ENCODE data around the gene FAR2. TPM values are rescaled to one million over a fixed set of nuclear protein-coding genes. Genes with fewer than 3 reads are reported as not detected.

Gene FAR2
- total RNA-seq, 1 experiment from 2014 or later = 6.6 TPM

DNA sequence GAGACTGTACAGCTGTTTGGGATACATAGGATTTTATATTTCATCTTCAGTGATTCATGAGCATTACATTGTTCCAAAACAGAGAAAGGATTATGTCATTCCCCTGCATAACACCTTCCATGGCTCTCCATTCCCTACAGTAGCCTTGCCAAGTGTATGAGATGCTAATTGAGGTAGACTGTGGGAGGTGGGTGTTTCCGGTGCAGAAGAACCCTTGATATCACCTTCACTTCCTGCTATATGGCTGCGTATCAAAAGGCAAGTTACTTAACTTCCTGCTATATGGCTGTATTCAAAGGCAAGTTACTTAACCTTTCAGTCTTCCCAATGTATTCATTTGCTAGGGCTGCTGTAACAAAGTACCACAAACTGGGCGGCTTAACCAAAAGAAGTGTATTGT is 11.2 kb downstream of the FAR2 start:
- TF ChIP-seq, protein P1, sequence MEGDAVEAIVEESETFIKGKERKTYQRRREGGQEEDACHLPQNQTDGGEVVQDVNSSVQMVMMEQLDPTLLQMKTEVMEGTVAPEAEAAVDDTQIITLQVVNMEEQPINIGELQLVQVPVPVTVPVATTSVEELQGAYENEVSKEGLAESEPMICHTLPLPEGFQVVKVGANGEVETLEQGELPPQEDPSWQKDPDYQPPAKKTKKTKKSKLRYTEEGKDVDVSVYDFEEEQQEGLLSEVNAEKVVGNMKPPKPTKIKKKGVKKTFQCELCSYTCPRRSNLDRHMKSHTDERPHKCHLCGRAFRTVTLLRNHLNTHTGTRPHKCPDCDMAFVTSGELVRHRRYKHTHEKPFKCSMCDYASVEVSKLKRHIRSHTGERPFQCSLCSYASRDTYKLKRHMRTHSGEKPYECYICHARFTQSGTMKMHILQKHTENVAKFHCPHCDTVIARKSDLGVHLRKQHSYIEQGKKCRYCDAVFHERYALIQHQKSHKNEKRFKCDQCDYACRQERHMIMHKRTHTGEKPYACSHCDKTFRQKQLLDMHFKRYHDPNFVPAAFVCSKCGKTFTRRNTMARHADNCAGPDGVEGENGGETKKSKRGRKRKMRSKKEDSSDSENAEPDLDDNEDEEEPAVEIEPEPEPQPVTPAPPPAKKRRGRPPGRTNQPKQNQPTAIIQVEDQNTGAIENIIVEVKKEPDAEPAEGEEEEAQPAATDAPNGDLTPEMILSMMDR (IDR thresholded peaks at IDR 0.05; ENCODE audit: insufficient read depth in 1 of 2, low read depth in 1 of 2, low read length in 1 of 2, severe bottlenecking in 1 of 2, unreplicated experiment in 1 of 2) = no peak
- ChIA-PET POLR2A (no interaction called here), CTCF (no interaction called here)
- Mint-ChIP-seq H3K4me1 (ENCODE audit: low read depth, unreplicated experiment) (no peaks in the 10 kb centered on the region), H3K4me3 (ENCODE audit: unreplicated experiment) (no peak overlapping the region), H3K36me3 (ENCODE audit: insufficient read depth, unreplicated experiment) (no peaks in the 10 kb centered on the region), H3K9me3 (ENCODE audit: unreplicated experiment) (no peaks in the 10 kb centered on the region), H3K27ac (ENCODE audit: unreplicated experiment) (no peak overlapping the region), H3K27me3 (ENCODE audit: insufficient read depth, unreplicated experiment) (no peaks in the 10 kb centered on the region)
- no peaks in the 10 kb centered on the region; the same call in 1 of the 2 replicates for H3K27me3 ChIP-seq (replicated peaks; ENCODE audit: control insufficient read depth, insufficient read depth, low read length)
- H3K36me3 ChIP-seq (ENCODE audit: control insufficient read depth, insufficient read depth, low read length) = no peaks in the 10 kb centered on the region
- no TSS peak for BruUV-seq (replicated peaks)
- H3K9me3 ChIP-seq = no peaks in the 10 kb centered on the region
- intact Hi-C loops (cut with micrococcal nuclease; ENCODE audit: unreplicated experiment) = no loop called here
- no peak overlapping the region for H3K4me3 ChIP-seq (ENCODE audit: low read depth, low read length)
- DNase-seq = no peak
- peaks cover 11% of the 10 kb centered on the region for H3K4me1 ChIP-seq

DNA sequence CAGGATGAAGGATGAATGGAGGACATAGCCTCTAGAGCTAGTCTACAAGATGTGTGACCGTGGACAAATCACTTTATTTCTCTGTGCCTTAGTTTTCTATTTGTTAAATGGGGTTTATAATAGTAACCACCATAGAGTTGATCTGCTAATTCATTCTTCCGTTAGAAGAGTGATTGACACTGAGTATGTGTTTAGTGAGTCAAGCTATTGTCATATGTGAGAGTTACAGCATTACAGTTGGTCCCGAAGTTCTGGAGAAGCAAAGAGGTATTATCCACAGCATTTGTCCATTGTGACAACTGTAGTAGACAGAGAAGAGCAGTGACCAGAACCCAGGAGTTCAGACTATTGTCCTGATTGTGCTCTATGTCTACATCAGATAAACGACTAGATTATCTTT is 14.1 kb downstream of the FAR2 start:
- Mint-ChIP-seq H3K27me3 (ENCODE audit: insufficient read depth, unreplicated experiment) (no peaks in the 10 kb centered on the region), H3K36me3 (ENCODE audit: insufficient read depth, unreplicated experiment) (no peaks in the 10 kb centered on the region), H3K9me3 (ENCODE audit: unreplicated experiment) (no peaks in the 10 kb centered on the region), H3K4me1 (ENCODE audit: low read depth, unreplicated experiment) (peaks cover 6% of the 10 kb centered on the region), H3K27ac (ENCODE audit: unreplicated experiment) (no peak overlapping the region), H3K4me3 (ENCODE audit: unreplicated experiment) (no peak overlapping the region)
- no TSS peak for BruUV-seq (replicated peaks)
- no peaks in the 10 kb centered on the region for H3K27me3 ChIP-seq (replicated peaks; ENCODE audit: control insufficient read depth, insufficient read depth, low read length)
- H3K9me3 ChIP-seq = no peaks in the 10 kb centered on the region
- H3K4me3 ChIP-seq (ENCODE audit: low read depth, low read length) = no peak overlapping the region
- intact Hi-C loops (cut with micrococcal nuclease; ENCODE audit: unreplicated experiment) = no loop called here
- H3K4me1 ChIP-seq = peaks cover 24% of the 10 kb centered on the region
- TF ChIP-seq, protein P1 (IDR thresholded peaks at IDR 0.05; ENCODE audit: insufficient read depth in 1 of 2, low read depth in 1 of 2, low read length in 1 of 2, severe bottlenecking in 1 of 2, unreplicated experiment in 1 of 2) = no peak
- CTCF ChIA-PET = interaction anchor here (0.6 kb wide), 1 partner anchor 27 kb away, joined by 5 read pairs; no protein-coding TSS in a partner anchor
- no peaks in the 10 kb centered on the region for H3K36me3 ChIP-seq (ENCODE audit: control insufficient read depth, insufficient read depth, low read length)
- no peak for DNase-seq
- POLR2A ChIA-PET = no interaction called here

DNA sequence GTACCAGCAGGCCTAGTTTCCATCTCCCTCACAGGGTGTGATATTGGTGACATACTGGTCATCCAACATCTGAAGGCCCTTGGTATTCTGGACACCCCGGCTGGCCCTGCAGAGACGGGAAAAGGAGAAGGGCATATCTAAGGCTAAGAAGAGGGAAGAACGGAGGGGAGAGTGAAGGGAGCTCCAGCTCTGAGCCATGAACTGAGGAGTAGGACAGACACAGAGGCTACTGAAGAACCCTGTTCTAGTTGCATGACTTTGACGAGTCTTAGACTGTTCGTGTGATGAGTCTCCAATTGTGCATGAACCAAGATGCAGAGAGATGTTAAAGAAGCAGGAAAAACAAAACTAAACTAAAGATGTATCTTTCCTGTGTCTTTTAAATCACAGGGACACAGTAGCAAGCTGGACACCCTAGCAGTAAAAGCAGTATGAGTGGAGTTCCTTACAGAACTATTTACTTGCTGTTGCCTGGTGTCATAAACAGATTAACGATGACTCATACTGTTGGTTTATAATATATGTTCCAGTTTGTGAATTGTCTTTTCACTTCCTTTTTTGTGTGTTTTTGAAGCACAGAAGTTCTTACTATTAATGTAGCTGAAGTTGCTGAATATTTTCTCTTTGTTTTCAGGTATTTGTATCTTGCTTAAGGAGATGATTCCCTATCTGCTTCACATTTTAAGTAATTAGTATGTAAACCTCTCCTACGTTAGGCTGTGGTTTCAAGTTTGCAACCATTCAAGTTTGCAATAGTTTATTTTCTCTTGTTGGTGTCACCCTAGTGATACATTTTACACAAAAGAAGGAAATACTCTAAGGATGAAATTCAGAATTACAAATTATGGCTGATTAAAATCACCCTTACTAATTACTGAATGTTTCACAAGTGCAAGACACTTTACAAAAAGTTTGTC is 15.7 kb downstream of the FAR2 start:
- peak in 1 of 2 experiments; percentile 22 for DNase-seq
- no TSS peak for BruUV-seq (replicated peaks)
- H3K27me3 Mint-ChIP-seq (ENCODE audit: insufficient read depth, unreplicated experiment) = no peaks in the 10 kb centered on the region
- H3K4me1 Mint-ChIP-seq (ENCODE audit: low read depth, unreplicated experiment) = peaks cover 6% of the 10 kb centered on the region
- H3K9me3 Mint-ChIP-seq (ENCODE audit: unreplicated experiment) = no peaks in the 10 kb centered on the region
- H3K36me3 Mint-ChIP-seq (ENCODE audit: insufficient read depth, unreplicated experiment) = no peaks in the 10 kb centered on the region
- TF ChIP-seq, protein P1 (IDR thresholded peaks at IDR 0.05; ENCODE audit: insufficient read depth in 1 of 2, low read depth in 1 of 2, low read length in 1 of 2, severe bottlenecking in 1 of 2, unreplicated experiment in 1 of 2) = no peak
- H3K4me3 Mint-ChIP-seq (ENCODE audit: unreplicated experiment) = no peak overlapping the region
- POLR2A ChIA-PET = no interaction called here
- intact Hi-C loops (cut with micrococcal nuclease; ENCODE audit: unreplicated experiment) = no loop called here
- no peaks in the 10 kb centered on the region for H3K27me3 ChIP-seq (replicated peaks; ENCODE audit: control insufficient read depth, insufficient read depth, low read length)
- peaks cover 29% of the 10 kb centered on the region for H3K4me1 ChIP-seq
- no peak overlapping the region for H3K27ac Mint-ChIP-seq (ENCODE audit: unreplicated experiment)
- CTCF ChIA-PET = no interaction called here
- no peaks in the 10 kb centered on the region for H3K36me3 ChIP-seq (ENCODE audit: control insufficient read depth, insufficient read depth, low read length)
- no peak overlapping the region for H3K4me3 ChIP-seq (ENCODE audit: low read depth, low read length)
- H3K9me3 ChIP-seq = no peaks in the 10 kb centered on the region
